ENCODE results near the gene F10.

Gene F10

GRCh38 chr13:113155201-113155600, 32.6 kb downstream of the F10 start:
- no peak for DNase-seq (ENCODE audit: low read depth)
- no peak for TF ChIP-seq CTCF (IDR thresholded peaks at IDR 0.05; ENCODE audit: control insufficient read depth, insufficient read depth, low read depth, low read length, missing control alignments)
- no peak overlapping the region for H3K4me3 ChIP-seq (ENCODE audit: control insufficient read depth, low read depth, low read length)

- H3K4me3 ChIP-seq (ENCODE audit: control insufficient read depth, low read depth, low read length): no peak overlapping the region
- TF ChIP-seq CTCF (IDR thresholded peaks at IDR 0.05; ENCODE audit: control insufficient read depth, insufficient read depth, low read depth, low read length, missing control alignments): no peak
- no peak for DNase-seq (ENCODE audit: low read depth)
Measured at GRCh38 chr13:113155982-113156655, 33.5 kb downstream of the F10 start.

GRCh38 chr13:113157206-113157928, 34.8 kb downstream of the F10 start:
- no peak overlapping the region for H3K4me3 ChIP-seq (ENCODE audit: control insufficient read depth, low read depth, low read length)
- no peak for DNase-seq (ENCODE audit: low read depth)
- TF ChIP-seq CTCF (IDR thresholded peaks at IDR 0.05; ENCODE audit: control insufficient read depth, insufficient read depth, low read depth, low read length, missing control alignments): no peak

- TF ChIP-seq CTCF (IDR thresholded peaks at IDR 0.05; ENCODE audit: control insufficient read depth, insufficient read depth, low read depth, low read length, missing control alignments): no peak
- no peak for DNase-seq (ENCODE audit: low read depth)
- no peak within 1 kb of the TSS for H3K4me3 ChIP-seq (ENCODE audit: control insufficient read depth, low read depth, low read length)
Measured at GRCh38 chr13:113157929-113158747, 35.5 kb downstream of the F10 start, which contains the start of gene PROZ. Gene PROZ, plus strand, starts transcription at chr13:113158648. Its CDS starts 13 bp downstream, at chr13:113158661.

GRCh38 chr13:113158946-113159345, 36.3 kb downstream of the F10 start:
- DNase-seq (ENCODE audit: low read depth): no peak
- TF ChIP-seq CTCF (IDR thresholded peaks at IDR 0.05; ENCODE audit: control insufficient read depth, insufficient read depth, low read depth, low read length, missing control alignments): no peak

GRCh38 chr13:113159701-113160100, 37.1 kb downstream of the F10 start:
- TF ChIP-seq CTCF (IDR thresholded peaks at IDR 0.05; ENCODE audit: control insufficient read depth, insufficient read depth, low read depth, low read length, missing control alignments): no peak
- H3K4me3 ChIP-seq (ENCODE audit: control insufficient read depth, low read depth, low read length): no peak overlapping the region
- DNase-seq (ENCODE audit: low read depth): no peak

More at GRCh38 chr13:113158946-113159345, 36.3 kb downstream of the F10 start:
- H3K4me3 ChIP-seq (ENCODE audit: control insufficient read depth, low read depth, low read length): no peak overlapping the region
